ENCODE results near the gene SELENOK.

GRCh38 chr3:53891497-53892285, at the start of gene SELENOK:
- TF ChIP-seq CTCF (IDR thresholded peaks at IDR 0.05) (peak in 1 of 4 donors; percentile 14), POLR2A (IDR thresholded peaks at IDR 0.05) (peak; percentile 97)

All from right lobe of liver (tissue), 4 donors.